NCI-H82 treated with DMSO at 0.1 percent for 48 hours (cell line): ENCODE results near the gene FBXW7.

Experiments
- DNase-seq: peaks from one replicate; lab custom pipeline; 2025; ENCODE audit not compliant: unreplicated experiment; lab: John Stamatoyannopoulos, UW

FBXW7 gene

GRCh38 chr4:152380919-152381318 is 155.0 kb downstream of the FBXW7 start:
- DNase-seq, result no peak

- no peak for DNase-seq
Measured at GRCh38 chr4:152380185-152380584, 155.7 kb downstream of the FBXW7 start.

- no peak for DNase-seq
Measured at GRCh38 chr4:152374606-152375285, 161.1 kb downstream of the FBXW7 start.

GRCh38 chr4:152374153-152374552 is 161.7 kb downstream of the FBXW7 start:
- no peak for DNase-seq

GRCh38 chr4:152372444-152372843 is 163.4 kb downstream of the FBXW7 start:
- DNase-seq, result no peak

GRCh38 chr4:152369902-152370295 is 166.0 kb downstream of the FBXW7 start:
- no peak for DNase-seq

GRCh38 chr4:152369203-152369901 is 166.5 kb downstream of the FBXW7 start:
- no peak for DNase-seq

GRCh38 chr4:152368001-152368400 is 167.9 kb downstream of the FBXW7 start:
- DNase-seq, result no peak

- DNase-seq, result no peak
Measured at GRCh38 chr4:152364883-152365282, 171.0 kb downstream of the FBXW7 start.

- no peak for DNase-seq
Measured at GRCh38 chr4:152364383-152364782, 171.5 kb downstream of the FBXW7 start.

GRCh38 chr4:152363904-152364303 is 172.0 kb downstream of the FBXW7 start:
- DNase-seq, result no peak

GRCh38 chr4:152363086-152363485 is 172.8 kb downstream of the FBXW7 start:
- DNase-seq, result no peak

- no peak for DNase-seq
Measured at GRCh38 chr4:152360045-152360410, 175.9 kb downstream of the FBXW7 start.

GRCh38 chr4:152359208-152360044 is 176.5 kb downstream of the FBXW7 start:
- no peak for DNase-seq

GRCh38 chr4:152357206-152357605 is 178.7 kb downstream of the FBXW7 start:
- no peak for DNase-seq

GRCh38 chr4:152356428-152357034 is 179.4 kb downstream of the FBXW7 start:
- no peak for DNase-seq

- peak; percentile 81 for DNase-seq
Measured at GRCh38 chr4:152352622-152353116, 183.2 kb downstream of the FBXW7 start.

- DNase-seq, result no peak
Measured at GRCh38 chr4:152352215-152352614, 183.7 kb downstream of the FBXW7 start.

GRCh38 chr4:152351080-152351479 is 184.8 kb downstream of the FBXW7 start:
- DNase-seq, result no peak

GRCh38 chr4:152348670-152349069 is 187.2 kb downstream of the FBXW7 start:
- DNase-seq, result no peak

GRCh38 chr4:152346979-152347378 is 188.9 kb downstream of the FBXW7 start:
- DNase-seq, result no peak
